Measurements from ENCODE around the gene KPNA1. TPM values are rescaled to one million over a fixed set of nuclear protein-coding genes. Genes with fewer than 3 reads are reported as not detected.
"Not testable (repeated sequence)": the region's sequence is repeated elsewhere in the genome, so short reads cannot be mapped to it uniquely, and the experiment has no call there.

KPNA1 gene
- total and polyA plus RNA-seq, 2 experiments from 2014 or later, result 38.9 to 44.0 TPM

- no peak for DNase-seq (ENCODE audit: low spot score)
- TF ChIP-seq EZH2 (IDR thresholded peaks at IDR 0.05; ENCODE audit: borderline replicate concordance) (no peak), EZH2phosphoT487 (IDR thresholded peaks at IDR 0.05; ENCODE audit: low read depth, severe bottlenecking, unreplicated experiment) (no peak), CTCF (IDR thresholded peaks at IDR 0.05; ENCODE audit: poor library complexity) (no peak)
- no peaks in the 10 kb centered on the region for H4K20me1 ChIP-seq (ENCODE audit: insufficient read depth, poor library complexity, severe bottlenecking)
- H3K36me3 ChIP-seq (replicated peaks; ENCODE audit: insufficient read depth, low read depth), result no peaks in the 10 kb centered on the region
- H3K9me2 ChIP-seq (replicated peaks; ENCODE audit: insufficient read depth), result no peaks in the 10 kb centered on the region
- H3K9me3 ChIP-seq (ENCODE audit: low read depth), result no peaks in the 10 kb centered on the region
- no peak overlapping the region for H3K4me2 ChIP-seq
- H3K27ac ChIP-seq, result peak overlapping the region; percentile 3
- H2AFZ ChIP-seq, result no peak overlapping the region
- no peaks in the 10 kb centered on the region for H3K27me3 ChIP-seq
- no peak overlapping the region for H3K4me3 ChIP-seq
- peaks cover 23% of the 10 kb centered on the region for H3K79me2 ChIP-seq
- peaks cover 3% of the 10 kb centered on the region for H3K4me1 ChIP-seq (ENCODE audit: insufficient read depth)
Observed at GRCh38 chr3:122456074-122456473, 58.7 kb downstream of the KPNA1 start.

- Histone ChIP-seq H3K79me2 (peaks cover 31% of the 10 kb centered on the region), H3K4me2 (no peak overlapping the region), H3K36me3 (replicated peaks; ENCODE audit: insufficient read depth, low read depth) (no peaks in the 10 kb centered on the region), H2AFZ (no peak overlapping the region), H3K4me3 (no peak overlapping the region), H3K4me1 (ENCODE audit: insufficient read depth) (no peaks in the 10 kb centered on the region), H4K20me1 (ENCODE audit: insufficient read depth, poor library complexity, severe bottlenecking) (no peaks in the 10 kb centered on the region), H3K9me3 (ENCODE audit: low read depth) (no peaks in the 10 kb centered on the region), H3K27me3 (no peaks in the 10 kb centered on the region), H3K27ac (no peak overlapping the region), H3K9me2 (replicated peaks; ENCODE audit: insufficient read depth) (no peaks in the 10 kb centered on the region)
- DNase-seq (ENCODE audit: low spot score), result no peak
- 75% methylated on average over 3 of the region's 3 CpGs for WGBS (ENCODE audit: low lambda C conversion rate, missing lambda C conversion rate)
- TF ChIP-seq EZH2phosphoT487 (IDR thresholded peaks at IDR 0.05; ENCODE audit: low read depth, severe bottlenecking, unreplicated experiment), result no peak
- no peak for TF ChIP-seq CTCF (IDR thresholded peaks at IDR 0.05; ENCODE audit: poor library complexity)
- TF ChIP-seq EZH2 (IDR thresholded peaks at IDR 0.05; ENCODE audit: borderline replicate concordance), result no peak
Observed at GRCh38 chr3:122451371-122451770, 63.4 kb downstream of the KPNA1 start.

- not testable (repeated sequence) for H3K4me1 ChIP-seq (ENCODE audit: insufficient read depth); H3K36me3 ChIP-seq (replicated peaks; ENCODE audit: insufficient read depth, low read depth); H3K27ac ChIP-seq; H2AFZ ChIP-seq; H3K4me2 ChIP-seq; DNase-seq (ENCODE audit: low spot score); H3K9me3 ChIP-seq (ENCODE audit: low read depth); H3K4me3 ChIP-seq; H4K20me1 ChIP-seq (ENCODE audit: insufficient read depth, poor library complexity, severe bottlenecking); H3K27me3 ChIP-seq; H3K9me2 ChIP-seq (replicated peaks; ENCODE audit: insufficient read depth)
- WGBS (ENCODE audit: low lambda C conversion rate, missing lambda C conversion rate), result 97% methylated on average over 6 of the region's 6 CpGs
- peaks cover 18% of the 10 kb centered on the region for H3K79me2 ChIP-seq
Observed at GRCh38 chr3:122448218-122448617, 66.5 kb downstream of the KPNA1 start.

- H3K79me2 ChIP-seq, result peaks cover 18% of the 10 kb centered on the region
- not testable (repeated sequence) for H4K20me1 ChIP-seq (ENCODE audit: insufficient read depth, poor library complexity, severe bottlenecking); H3K36me3 ChIP-seq (replicated peaks; ENCODE audit: insufficient read depth, low read depth); H3K9me3 ChIP-seq (ENCODE audit: low read depth); DNase-seq (ENCODE audit: low spot score); H3K27me3 ChIP-seq; H3K4me1 ChIP-seq (ENCODE audit: insufficient read depth); H3K9me2 ChIP-seq (replicated peaks; ENCODE audit: insufficient read depth); H2AFZ ChIP-seq; H3K4me3 ChIP-seq
- 88% methylated on average over 5 of the region's 5 CpGs for WGBS (ENCODE audit: low lambda C conversion rate, missing lambda C conversion rate)
- H3K27ac ChIP-seq, result peak overlapping the region; percentile 79
- peak overlapping the region; percentile 35 for H3K4me2 ChIP-seq
Observed at GRCh38 chr3:122444491-122444887, 70.2 kb downstream of the KPNA1 start.

- H3K9me2 ChIP-seq (replicated peaks; ENCODE audit: insufficient read depth); H2AFZ ChIP-seq; H3K27me3 ChIP-seq; H3K36me3 ChIP-seq (replicated peaks; ENCODE audit: insufficient read depth, low read depth); H3K4me1 ChIP-seq (ENCODE audit: insufficient read depth); H4K20me1 ChIP-seq (ENCODE audit: insufficient read depth, poor library complexity, severe bottlenecking); H3K4me3 ChIP-seq; H3K9me3 ChIP-seq (ENCODE audit: low read depth): not testable (repeated sequence)
- WGBS (ENCODE audit: low lambda C conversion rate, missing lambda C conversion rate), result 68% methylated on average over 11 of the region's 11 CpGs
- peak; percentile 55 for DNase-seq (ENCODE audit: low spot score)
- H3K27ac ChIP-seq, result peak overlapping the region; percentile 90
- peaks cover 18% of the 10 kb centered on the region for H3K79me2 ChIP-seq
- H3K4me2 ChIP-seq, result peak overlapping the region; percentile 55
Observed at GRCh38 chr3:122443762-122444490, 70.8 kb downstream of the KPNA1 start.

Measured in hepatocyte (in vitro differentiated cells).